ENCODE data around the gene ACAD10.
"Not testable (repeated sequence)": the region's sequence is repeated elsewhere in the genome, so short reads cannot be mapped to it uniquely, and the experiment has no call there.

The ACAD10 gene

DNA sequence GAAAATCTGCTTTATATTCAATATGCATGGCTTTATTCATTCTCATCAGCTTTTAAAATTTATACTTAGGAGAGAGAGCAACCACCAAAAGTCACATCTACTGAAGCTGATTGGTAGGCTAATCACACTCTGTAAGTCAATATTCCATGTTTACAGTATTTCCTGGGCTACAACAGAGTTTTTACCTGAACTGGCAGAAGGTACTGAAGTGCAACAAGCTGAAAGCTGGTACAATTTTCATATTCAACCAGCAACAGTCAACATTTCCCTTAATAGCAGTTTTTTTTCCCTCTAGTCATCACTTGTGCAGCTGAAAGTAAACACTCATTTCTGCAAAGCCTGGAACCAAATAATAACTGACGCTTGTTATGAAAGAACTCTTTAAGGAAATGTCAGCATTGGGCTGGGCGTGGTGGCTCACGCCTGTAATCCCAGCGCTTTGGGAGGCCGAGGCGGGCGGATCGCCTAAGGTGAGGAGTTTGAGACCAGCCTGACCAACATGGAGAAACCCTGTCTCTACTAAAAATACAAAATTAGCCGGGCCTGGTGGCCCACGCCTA lies 13.0 kb upstream of the ACAD10 start:
- ATAC-seq (no peak), DNase-seq (no peak)
- Mint-ChIP-seq H3K9me3 (no peaks in the 10 kb centered on the region), H3K27me3 (no peaks in the 10 kb centered on the region), H3K36me3 (ENCODE audit: low read depth) (peaks cover 23% of the 10 kb centered on the region), H3K4me1 (no peaks in the 10 kb centered on the region), H3K4me3 (no peak overlapping the region), H3K27ac (no peak overlapping the region)

DNA sequence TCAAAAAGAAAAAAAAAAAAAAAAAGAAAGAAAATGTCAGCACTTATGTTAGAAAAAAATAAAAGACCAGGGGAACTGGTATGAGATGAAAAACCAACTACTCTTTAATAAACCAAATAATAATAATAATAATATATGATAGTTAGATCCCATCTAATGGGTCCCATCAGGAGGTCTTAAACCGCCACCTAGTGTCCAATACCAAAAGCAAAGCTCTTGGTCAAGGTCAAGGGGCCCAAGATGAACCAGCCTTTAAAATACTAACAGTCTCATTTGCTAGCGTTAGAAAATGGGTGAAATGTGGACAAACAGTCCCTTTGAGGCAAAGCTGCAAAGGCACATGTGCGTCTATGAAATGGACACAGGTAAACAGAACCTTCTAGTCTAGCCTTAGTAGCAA lies 12.3 kb upstream of the ACAD10 start:
- no peaks in the 10 kb centered on the region for H3K4me1 Mint-ChIP-seq
- no peak overlapping the region for H3K27ac Mint-ChIP-seq
- DNase-seq (no peak), ATAC-seq (no peak)
- no peaks in the 10 kb centered on the region for H3K27me3 Mint-ChIP-seq
- no peaks in the 10 kb centered on the region for H3K9me3 Mint-ChIP-seq
- H3K36me3 Mint-ChIP-seq (ENCODE audit: low read depth): peaks cover 23% of the 10 kb centered on the region
- no peak overlapping the region for H3K4me3 Mint-ChIP-seq

DNA sequence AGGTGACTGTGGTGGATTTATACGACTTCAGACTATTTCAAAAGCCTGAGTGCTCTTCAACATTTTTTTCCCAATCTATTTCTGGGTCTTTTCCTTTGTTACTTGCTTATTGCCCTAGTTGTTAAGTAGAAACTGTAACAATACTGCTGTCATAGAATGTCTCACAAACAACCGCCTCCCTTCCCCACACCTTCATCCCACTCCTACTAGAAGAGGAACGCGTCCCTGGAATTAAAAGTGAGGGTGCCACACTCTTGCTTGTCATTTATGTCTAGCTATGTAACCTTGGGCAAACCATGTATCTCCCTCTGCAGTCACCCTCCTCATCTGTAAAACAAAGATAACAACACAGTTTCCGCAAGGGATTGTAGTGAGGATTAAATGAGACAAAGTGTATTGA lies 8.7 kb upstream of the ACAD10 start:
- H3K9me3 Mint-ChIP-seq: no peaks in the 10 kb centered on the region
- no peaks in the 10 kb centered on the region for H3K4me1 Mint-ChIP-seq
- no peak overlapping the region for H3K4me3 Mint-ChIP-seq
- peaks cover 26% of the 10 kb centered on the region for H3K36me3 Mint-ChIP-seq (ENCODE audit: low read depth)
- H3K27ac Mint-ChIP-seq: no peak overlapping the region
- no peak for DNase-seq
- no peaks in the 10 kb centered on the region for H3K27me3 Mint-ChIP-seq
- no peak for ATAC-seq

DNA sequence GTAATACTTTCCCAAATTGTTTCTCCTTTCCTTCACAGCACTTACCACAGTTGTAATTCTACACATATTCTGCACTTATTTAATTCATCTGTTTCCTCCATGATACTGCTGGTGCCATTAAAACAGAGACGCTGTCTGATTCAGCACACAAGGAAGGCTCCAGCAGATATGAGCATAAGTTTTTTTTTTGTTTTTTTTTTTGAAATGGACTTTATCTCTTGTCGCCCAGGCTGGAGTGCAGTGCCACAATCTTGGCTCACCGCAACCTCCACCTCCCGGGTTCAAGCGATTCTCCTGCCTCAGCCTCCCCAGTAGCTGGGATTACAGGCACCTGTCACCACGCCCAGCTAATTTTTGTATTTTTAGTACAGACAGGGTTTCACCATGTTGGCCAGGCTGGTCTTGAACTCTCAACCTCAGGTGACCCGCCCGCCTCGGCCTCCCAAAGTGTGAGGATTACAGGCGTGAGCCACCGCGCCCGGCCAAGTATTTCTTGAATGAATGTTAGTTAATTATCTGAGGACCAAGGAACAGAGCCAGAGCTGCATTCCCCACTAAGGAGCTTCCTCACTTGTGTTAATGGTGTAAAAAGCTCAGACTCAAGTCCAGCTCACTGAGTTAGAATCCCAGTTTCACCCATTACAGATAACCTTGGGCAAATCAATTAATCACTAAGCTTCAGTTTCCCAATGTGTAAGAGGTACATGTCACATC lies 1.2 kb upstream of the ACAD10 start:
- Mint-ChIP-seq H3K4me1 (peaks cover 39% of the 10 kb centered on the region), H3K4me3 (peak overlapping the region; percentile 96), H3K27ac (peak overlapping the region; percentile 98), H3K36me3 (ENCODE audit: low read depth) (peaks cover 26% of the 10 kb centered on the region)
- ATAC-seq, H3K27me3 Mint-ChIP-seq, DNase-seq, H3K9me3 Mint-ChIP-seq: not testable (repeated sequence)

DNA sequence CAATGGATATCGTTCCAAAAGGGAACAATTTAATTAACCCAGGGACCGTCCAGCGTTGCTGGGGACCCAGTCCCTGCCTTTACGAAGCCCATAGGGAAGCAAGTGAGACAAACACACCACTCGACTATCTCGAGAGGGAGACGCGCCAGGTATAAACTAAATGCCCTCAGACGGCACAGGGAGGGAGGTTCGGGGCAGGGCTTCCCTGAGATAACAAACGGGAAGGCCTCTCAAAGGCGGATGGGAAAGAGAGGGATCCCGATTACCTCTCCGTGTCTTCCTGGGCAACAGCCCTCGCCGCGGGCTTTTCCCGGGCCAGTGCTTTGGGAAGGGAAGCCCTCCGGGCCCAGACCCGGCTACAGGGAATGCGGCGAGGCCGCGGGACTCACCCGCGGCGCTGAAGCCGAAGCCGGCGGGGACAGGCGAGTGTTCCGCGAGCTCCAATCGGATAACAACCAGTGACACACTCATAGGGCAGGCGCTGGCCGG lies 487 bp upstream of the ACAD10 start:
- Mint-ChIP-seq H3K27me3 (peaks cover 2% of the 10 kb centered on the region), H3K4me1 (peaks cover 39% of the 10 kb centered on the region), H3K27ac (peak overlapping the region; percentile 98), H3K36me3 (ENCODE audit: low read depth) (peaks cover 26% of the 10 kb centered on the region), H3K9me3 (no peaks in the 10 kb centered on the region), H3K4me3 (peak overlapping the region; percentile 96)
- peak; percentile 14 for DNase-seq
- no peak for ATAC-seq

DNA sequence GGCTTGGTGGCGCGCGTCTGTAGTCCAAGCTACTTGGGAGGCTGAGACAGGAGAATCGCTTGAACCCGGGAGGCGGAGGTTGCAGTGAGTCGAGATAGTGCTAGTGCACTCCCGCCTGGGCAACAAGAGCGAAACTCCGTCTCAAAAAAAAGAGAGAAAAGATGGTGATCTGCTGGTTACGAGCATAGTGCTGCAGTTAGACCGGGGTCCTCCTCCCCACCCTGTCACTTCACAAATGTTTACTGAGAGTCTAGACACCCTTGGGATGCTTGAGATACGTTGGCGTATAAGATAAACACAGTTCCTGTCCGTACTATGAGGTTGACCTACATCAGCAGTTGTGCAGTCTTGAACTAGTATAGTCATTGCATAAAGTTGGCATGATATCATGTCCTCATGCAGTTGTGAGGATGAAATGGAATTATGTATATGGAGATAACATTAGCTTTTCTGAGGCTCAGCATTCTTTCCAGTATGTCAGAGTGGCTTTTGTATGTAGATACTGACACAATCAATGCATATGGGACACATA lies 787 bp downstream of the ACAD10 start:
- H3K4me3 Mint-ChIP-seq: peak overlapping the region; percentile 96
- H3K27ac Mint-ChIP-seq: peak overlapping the region; percentile 98
- H3K27me3 Mint-ChIP-seq: peaks cover 2% of the 10 kb centered on the region
- H3K9me3 Mint-ChIP-seq: no peaks in the 10 kb centered on the region
- no peak for DNase-seq
- no peak for ATAC-seq
- peaks cover 28% of the 10 kb centered on the region for H3K36me3 Mint-ChIP-seq (ENCODE audit: low read depth)
- peaks cover 39% of the 10 kb centered on the region for H3K4me1 Mint-ChIP-seq

DNA sequence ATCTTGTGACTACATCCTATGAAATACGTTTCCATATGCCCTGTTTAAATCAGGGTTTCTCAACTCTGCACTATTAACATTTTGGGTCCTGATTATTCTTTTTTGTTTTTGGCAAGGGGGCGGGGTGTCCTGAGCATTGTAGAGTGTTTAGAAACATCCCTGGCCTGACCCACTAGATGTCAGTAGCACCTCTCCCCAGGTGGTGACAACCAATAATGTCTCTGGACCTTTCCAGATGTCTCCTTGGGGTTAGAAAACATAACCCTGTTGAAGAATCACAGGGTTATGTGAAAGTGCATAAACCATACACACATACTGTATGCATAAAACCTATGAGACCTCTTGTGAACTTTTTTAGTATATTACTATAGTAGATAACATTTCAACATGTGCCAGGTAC lies 1.4 kb downstream of the ACAD10 start:
- no peak for DNase-seq
- Mint-ChIP-seq H3K36me3 (ENCODE audit: low read depth) (peaks cover 23% of the 10 kb centered on the region), H3K27ac (peak overlapping the region; percentile 36), H3K27me3 (peaks cover 2% of the 10 kb centered on the region), H3K9me3 (no peaks in the 10 kb centered on the region), H3K4me3 (peak overlapping the region; percentile 96), H3K4me1 (peaks cover 39% of the 10 kb centered on the region)
- no peak for ATAC-seq

DNA sequence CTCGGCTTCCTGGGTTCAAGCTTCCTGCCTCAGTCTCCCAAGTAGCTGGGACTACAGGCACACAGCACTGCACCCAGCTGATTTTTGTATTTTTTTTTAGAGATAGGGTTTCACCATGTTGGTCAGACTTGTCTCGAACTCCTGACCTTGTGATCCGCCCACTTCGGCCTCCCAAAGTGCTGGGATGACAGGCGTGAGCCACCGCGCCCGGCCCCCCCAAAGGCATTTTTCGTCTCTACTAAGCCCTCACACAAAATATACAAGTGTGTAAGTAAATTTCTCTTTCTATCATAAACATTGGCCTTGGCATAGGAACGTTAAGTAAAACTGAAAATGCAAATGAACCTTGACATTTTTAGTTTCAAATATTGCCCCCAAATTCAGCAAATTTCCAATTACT lies 2.1 kb downstream of the ACAD10 start:
- DNase-seq: no peak
- no peak overlapping the region for H3K27ac Mint-ChIP-seq
- peaks cover 39% of the 10 kb centered on the region for H3K4me1 Mint-ChIP-seq
- peaks cover 19% of the 10 kb centered on the region for H3K36me3 Mint-ChIP-seq (ENCODE audit: low read depth)
- peaks cover 2% of the 10 kb centered on the region for H3K27me3 Mint-ChIP-seq
- H3K4me3 Mint-ChIP-seq: no peak overlapping the region
- no peak for ATAC-seq
- H3K9me3 Mint-ChIP-seq: no peaks in the 10 kb centered on the region

DNA sequence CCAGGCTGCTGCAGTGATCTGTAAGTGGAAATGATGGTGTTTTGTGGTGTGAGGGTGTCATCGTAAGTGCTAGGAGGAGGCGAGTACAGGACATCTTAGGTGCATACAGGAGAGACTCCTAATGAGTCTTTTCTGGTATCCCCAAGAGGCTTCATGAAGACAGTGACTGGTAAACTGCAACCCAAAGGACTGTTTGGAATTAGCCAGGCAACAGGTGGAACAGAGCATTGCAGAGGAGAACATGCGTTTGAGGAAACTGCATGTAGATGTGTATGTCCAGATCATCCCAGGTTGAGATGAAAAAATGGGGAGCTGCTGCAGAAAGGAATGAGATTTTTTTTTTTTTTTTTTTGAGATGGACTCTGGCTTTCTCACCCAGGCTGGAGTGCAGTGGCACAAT lies 5.4 kb downstream of the ACAD10 start:
- no peak for DNase-seq
- H3K27me3 Mint-ChIP-seq: no peaks in the 10 kb centered on the region
- no peaks in the 10 kb centered on the region for H3K9me3 Mint-ChIP-seq
- no peak overlapping the region for H3K4me3 Mint-ChIP-seq
- ATAC-seq: no peak
- H3K36me3 Mint-ChIP-seq (ENCODE audit: low read depth): peaks cover 16% of the 10 kb centered on the region
- H3K4me1 Mint-ChIP-seq: peaks cover 16% of the 10 kb centered on the region
- no peak overlapping the region for H3K27ac Mint-ChIP-seq

DNA sequence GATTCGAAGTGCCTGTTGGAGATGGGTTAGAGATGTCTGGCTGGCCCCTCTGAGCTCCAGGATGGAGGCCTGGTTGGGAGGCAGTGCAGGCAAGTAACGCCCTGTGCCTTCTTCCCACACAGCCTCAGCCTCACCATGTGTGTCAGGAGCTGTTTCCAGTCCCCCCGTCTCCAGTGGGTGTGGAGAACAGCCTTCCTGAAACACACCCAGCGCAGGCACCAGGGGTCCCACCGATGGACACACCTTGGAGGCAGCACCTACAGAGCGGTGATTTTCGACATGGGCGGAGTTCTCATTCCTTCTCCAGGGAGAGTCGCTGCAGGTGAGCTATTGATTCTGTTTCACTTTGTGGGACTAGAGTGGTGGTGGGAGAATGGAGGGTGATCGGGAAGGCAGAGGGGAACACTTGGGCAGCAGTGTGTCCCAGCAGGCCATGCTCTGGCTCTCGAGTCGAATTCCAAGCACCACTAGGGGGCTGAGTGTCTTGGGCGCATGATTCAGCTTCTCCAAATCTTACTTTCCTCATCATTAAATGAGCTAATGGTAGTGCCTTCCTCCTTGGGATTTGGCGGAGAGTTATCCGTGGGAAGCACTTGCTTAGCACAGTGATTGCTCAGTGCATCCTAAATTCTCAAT lies 6.8 kb downstream of the ACAD10 start:
- Mint-ChIP-seq H3K9me3 (no peaks in the 10 kb centered on the region), H3K27ac (no peak overlapping the region), H3K4me1 (peaks cover 2% of the 10 kb centered on the region), H3K4me3 (no peak overlapping the region), H3K27me3 (no peaks in the 10 kb centered on the region), H3K36me3 (ENCODE audit: low read depth) (peaks cover 13% of the 10 kb centered on the region)
- DNase-seq (no peak), ATAC-seq (no peak)

DNA sequence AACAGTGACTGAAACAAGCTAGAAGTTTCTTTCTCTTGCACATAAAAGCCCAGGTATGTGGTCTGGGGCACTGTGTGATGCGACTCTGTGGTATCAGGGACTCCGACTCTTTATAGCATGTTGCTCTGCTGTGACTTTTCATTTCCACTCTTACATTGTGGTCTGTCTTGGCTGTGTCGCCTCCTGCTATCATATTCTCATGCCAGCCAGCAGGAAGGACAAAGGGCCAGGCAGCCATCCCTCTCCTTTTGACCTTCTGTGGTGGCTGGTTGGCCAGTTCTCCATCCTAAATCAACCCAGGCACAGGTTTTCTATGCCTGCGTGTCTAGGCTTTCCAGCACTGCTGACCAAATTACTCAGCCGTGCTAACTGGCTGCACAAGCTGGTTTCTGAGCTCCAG lies 8.0 kb downstream of the ACAD10 start:
- H3K27ac Mint-ChIP-seq: no peak overlapping the region

DNA sequence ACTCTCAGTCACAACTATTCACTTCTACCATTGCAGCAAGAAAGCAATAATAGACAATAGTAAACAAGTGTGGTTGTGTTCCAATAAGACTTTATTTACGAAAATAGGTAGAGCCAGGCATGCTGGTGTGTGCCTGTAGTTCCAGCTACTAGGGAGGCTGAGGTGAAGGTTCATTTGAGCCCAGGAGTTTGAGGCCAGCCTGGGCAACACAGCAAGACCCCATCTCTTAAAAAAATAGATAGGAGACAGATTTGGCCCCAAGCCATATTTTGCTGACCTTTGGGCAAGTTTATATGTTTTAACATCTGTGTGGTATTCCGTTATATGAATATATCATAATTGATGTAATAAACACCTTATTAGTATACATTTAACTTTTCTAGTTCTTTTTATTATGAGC lies 14.1 kb downstream of the ACAD10 start:
- H3K27me3 Mint-ChIP-seq: no peaks in the 10 kb centered on the region
- DNase-seq: no peak
- no peak for ATAC-seq
- no peaks in the 10 kb centered on the region for H3K4me1 Mint-ChIP-seq
- H3K4me3 Mint-ChIP-seq: no peak overlapping the region
- no peaks in the 10 kb centered on the region for H3K9me3 Mint-ChIP-seq
- peaks cover 10% of the 10 kb centered on the region for H3K36me3 Mint-ChIP-seq (ENCODE audit: low read depth)
- no peak overlapping the region for H3K27ac Mint-ChIP-seq

More for the DNA sequence above, 8.0 kb downstream of the ACAD10 start:
- Mint-ChIP-seq H3K9me3 (no peaks in the 10 kb centered on the region), H3K27me3 (no peaks in the 10 kb centered on the region), H3K4me3 (no peak overlapping the region), H3K36me3 (ENCODE audit: low read depth) (peaks cover 11% of the 10 kb centered on the region), H3K4me1 (no peaks in the 10 kb centered on the region)
- ATAC-seq (no peak), DNase-seq (no peak)

DNA sequence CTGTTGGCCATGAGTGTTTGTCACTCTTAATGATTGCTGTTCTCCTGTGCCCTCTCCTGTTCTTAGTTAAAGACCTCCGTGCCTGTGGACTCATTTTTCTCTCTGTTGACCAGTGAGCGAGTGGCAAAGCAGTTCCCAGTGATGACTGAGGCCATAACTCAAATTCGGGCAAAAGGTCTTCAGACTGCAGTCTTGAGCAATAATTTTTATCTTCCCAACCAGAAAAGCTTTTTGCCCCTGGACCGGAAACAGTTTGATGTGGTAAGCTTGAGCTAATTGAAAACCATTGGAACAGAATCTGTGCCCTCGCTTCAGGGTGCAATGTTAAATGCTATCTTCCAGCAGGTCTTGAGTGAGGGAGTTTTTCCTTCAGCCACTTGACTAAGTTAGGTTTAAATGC lies 19.8 kb downstream of the ACAD10 start:
- H3K9me3 Mint-ChIP-seq: no peaks in the 10 kb centered on the region
- ATAC-seq (no peak), DNase-seq (no peak)
- H3K27me3 Mint-ChIP-seq: no peaks in the 10 kb centered on the region
- no peak overlapping the region for H3K4me3 Mint-ChIP-seq
- H3K36me3 Mint-ChIP-seq (ENCODE audit: low read depth): peaks cover 23% of the 10 kb centered on the region
- no peaks in the 10 kb centered on the region for H3K4me1 Mint-ChIP-seq
- H3K27ac Mint-ChIP-seq: no peak overlapping the region

DNA sequence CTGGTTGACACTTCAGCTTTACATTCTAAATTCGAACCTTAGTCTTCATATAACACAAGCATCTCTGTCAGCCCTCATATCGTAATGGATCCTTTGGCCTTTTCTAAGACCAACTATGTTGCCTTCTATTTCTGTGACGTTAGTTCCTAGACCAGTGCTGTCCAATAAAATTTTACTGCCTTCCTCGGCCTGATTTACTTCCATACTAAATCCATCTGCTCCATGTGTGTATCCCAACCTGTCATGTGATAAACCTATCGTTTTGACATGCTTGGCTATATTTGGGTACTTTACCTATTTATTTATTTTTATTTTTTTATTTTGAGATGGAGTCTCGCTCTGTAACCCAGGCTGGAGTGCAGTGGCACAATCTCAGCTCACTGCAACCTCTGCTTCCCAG lies 20.3 kb downstream of the ACAD10 start:
- Mint-ChIP-seq H3K9me3 (no peaks in the 10 kb centered on the region), H3K4me1 (no peaks in the 10 kb centered on the region), H3K27ac (no peak overlapping the region), H3K27me3 (no peaks in the 10 kb centered on the region), H3K4me3 (no peak overlapping the region), H3K36me3 (ENCODE audit: low read depth) (peaks cover 25% of the 10 kb centered on the region)
- ATAC-seq (no peak), DNase-seq (no peak)

DNA sequence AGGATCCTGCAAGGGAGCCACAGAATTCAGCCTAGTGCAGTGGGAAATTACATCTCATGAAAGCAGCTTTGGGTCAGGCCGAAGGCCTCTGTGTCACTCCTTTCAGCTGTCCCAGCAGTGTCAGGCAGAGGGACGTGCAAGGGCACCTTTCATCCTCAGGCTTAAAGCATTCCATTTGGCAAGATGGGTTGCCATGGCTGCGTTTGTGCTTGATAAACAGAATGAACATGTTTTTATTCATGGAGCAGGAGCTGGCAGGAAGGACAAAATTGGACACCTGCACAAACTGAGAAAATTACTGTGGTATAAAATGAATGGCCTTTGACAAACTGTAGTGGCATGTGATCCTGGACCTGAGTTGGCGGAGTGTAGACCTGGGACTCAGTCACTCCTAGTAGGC lies 29.4 kb downstream of the ACAD10 start:
- Mint-ChIP-seq H3K9me3 (no peaks in the 10 kb centered on the region), H3K4me3 (no peak overlapping the region), H3K27me3 (no peaks in the 10 kb centered on the region), H3K27ac (no peak overlapping the region), H3K4me1 (no peaks in the 10 kb centered on the region), H3K36me3 (ENCODE audit: low read depth) (peaks cover 20% of the 10 kb centered on the region)
- DNase-seq (no peak), ATAC-seq (no peak)
